ENCODE measurements around the gene KRT28.

DNA sequence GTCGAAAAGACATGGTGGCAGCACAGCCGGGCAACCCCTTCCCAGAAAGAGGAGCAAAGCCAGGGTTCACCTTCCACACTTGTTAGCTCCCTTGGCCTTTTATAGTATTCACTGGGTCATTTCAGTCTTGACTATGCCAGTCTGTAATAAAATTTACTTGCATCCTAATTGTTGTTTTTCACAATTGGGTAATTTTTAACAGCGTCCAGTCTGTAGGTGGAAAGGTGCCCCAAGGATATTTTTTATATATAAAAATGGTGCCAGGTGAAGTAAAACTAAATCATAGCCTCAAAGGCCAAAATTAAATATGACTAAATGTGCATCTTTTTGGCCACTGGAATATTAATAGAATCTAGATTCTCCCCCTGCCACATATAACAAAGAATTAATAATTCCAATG lies 27.7 kb downstream of the KRT28 start, which contains the start of gene KRT26:
- TF ChIP-seq, protein P1, sequence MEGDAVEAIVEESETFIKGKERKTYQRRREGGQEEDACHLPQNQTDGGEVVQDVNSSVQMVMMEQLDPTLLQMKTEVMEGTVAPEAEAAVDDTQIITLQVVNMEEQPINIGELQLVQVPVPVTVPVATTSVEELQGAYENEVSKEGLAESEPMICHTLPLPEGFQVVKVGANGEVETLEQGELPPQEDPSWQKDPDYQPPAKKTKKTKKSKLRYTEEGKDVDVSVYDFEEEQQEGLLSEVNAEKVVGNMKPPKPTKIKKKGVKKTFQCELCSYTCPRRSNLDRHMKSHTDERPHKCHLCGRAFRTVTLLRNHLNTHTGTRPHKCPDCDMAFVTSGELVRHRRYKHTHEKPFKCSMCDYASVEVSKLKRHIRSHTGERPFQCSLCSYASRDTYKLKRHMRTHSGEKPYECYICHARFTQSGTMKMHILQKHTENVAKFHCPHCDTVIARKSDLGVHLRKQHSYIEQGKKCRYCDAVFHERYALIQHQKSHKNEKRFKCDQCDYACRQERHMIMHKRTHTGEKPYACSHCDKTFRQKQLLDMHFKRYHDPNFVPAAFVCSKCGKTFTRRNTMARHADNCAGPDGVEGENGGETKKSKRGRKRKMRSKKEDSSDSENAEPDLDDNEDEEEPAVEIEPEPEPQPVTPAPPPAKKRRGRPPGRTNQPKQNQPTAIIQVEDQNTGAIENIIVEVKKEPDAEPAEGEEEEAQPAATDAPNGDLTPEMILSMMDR (IDR thresholded peaks at IDR 0.05 in 4 of 5, conservative IDR thresholded peaks at IDR 0.05 in 1 of 5), result no peak
- TF ChIP-seq POLR2A (IDR thresholded peaks at IDR 0.05), result no peak
